ENCODE results near the gene JPH4.

- TF ChIP-seq POLR2A (IDR thresholded peaks at IDR 0.05) (no peak), POLR2AphosphoS5 (IDR thresholded peaks at IDR 0.05) (no peak), CTCF (IDR thresholded peaks at IDR 0.05) (no peak), EP300 (IDR thresholded peaks at IDR 0.05) (no peak)
These were observed 12.3 kb downstream of the JPH4 start for GRCh38 chr14:23566112-23566777.
